Measurements from ENCODE around the gene CABP1.

CABP1 gene

DNA sequence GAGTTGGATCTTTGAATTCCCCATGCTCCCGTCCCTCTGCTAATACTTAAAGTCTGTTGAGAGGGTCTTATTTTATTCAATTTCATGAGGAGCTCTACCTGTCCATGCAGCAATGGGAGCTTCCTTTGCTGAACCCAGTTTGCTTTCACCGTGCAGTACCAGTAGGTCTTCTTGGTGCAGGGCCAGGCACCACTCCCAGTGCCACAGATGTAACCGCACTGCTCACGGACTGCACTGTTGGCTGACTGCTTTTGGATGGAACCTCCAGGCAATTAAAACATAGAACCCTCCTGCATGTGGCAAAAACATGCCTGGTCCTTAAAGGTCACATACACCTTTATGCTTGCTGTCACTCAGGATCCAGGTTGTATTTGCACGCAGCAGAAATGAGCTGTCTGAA lies 9.3 kb upstream of the CABP1 start:
- DNase-seq: no peak

DNA sequence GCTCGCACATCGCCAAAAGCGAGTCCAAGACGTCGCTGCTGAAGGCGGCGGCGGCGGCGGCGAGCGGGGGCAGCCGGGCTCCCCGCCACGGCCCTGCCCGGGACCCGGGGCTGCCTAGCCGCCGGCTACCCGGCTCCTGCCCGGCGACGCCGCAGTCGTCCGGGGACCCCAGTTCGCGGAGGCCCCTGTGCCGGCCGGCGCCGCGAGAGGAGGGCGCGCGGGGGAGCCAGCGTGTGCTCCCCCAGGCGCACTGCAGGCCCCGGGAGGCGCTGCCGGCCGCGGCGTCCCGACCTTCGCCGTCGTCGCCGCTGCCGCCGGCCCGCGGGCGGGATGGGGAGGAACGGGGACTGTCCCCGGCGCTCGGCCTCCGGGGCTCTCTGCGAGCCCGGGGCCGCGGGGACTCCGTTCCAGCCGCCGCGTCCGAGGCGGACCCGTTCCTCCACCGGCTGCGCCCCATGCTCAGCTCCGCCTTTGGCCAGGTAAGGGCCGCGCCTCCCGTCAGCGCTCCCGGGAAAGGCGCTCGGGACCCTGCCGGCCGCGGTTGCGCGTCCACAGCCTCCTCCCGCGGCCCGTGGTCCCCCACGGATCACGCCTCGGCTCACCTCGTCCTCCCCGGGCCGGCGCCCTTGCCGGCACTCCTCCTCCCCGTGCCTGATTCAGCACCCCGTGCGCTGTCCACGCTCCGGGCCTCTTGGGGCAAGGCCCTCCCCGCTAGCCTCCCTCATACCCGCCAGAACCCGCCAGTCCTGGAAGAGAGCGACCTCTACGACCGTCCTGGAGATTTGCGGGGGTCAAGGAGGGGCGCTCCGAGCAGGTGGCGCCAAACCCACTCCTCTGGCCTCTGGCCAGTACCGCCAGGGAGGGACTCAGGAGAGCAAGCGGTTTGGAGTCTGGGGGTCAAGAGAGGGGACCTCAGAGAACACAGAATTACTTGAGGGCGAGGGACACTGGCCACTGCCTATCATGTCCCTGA lies 721 bp downstream of the CABP1 start:
- no peak for DNase-seq

DNA sequence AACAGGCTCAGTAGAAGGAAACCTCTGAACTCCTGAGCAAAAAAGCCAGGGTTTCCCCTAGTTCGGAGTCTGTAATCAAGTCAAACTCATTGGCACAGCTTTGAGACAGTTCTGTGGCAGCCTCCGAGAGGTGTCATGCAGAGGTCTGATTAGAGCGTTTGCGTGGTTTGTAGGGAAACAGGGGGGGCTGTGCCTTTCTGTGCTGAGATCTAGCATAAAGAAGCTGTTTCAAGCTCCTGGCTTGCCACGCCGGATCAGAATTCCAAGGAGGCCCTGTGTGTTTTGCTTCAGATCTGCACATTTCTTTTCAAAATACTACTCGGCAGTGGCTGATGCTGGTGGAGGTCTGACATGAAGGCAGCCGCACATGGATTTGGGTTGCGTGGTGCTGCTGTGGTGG lies 1.7 kb downstream of the CABP1 start:
- no peak for DNase-seq

DNA sequence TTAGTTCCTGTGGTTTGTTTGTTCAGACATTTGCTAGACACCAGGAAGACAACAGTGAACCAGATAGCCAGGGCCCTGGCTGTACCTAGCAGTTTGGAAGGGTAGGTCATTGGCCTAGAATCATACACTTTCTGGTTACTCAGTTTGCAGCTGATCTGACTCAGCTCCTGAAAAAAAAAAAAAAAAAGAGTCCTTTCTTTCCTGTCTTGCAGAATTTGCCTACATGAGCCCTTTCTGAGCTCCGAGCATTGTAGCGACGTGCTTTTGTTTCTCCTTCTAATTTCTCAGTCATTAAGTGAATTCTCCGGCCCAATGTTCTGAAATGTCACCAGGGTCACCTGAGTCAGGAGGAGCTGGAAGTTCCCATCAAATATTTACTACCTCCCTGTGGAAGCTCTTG lies 2.4 kb downstream of the CABP1 start:
- DNase-seq: no peak

DNA sequence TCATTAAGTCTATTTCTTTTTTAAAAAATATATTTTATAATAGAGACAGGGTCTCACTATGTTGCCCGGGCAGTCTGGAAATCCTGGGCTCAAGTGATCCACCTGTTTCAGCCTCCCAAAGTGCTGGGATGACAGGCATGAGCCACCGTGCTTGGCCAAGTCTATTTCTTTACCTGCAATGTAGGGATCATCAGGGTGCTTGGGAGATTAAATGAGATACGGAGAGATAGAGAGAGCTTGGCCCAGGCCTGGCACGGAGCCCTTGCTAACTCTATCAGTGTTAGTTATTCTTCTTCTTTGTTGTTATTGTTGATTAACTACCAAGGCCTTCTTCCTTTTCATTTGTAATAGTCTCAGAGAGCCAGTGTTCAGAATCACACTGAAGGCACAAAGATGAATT lies 3.1 kb downstream of the CABP1 start:
- no peak for DNase-seq

DNA sequence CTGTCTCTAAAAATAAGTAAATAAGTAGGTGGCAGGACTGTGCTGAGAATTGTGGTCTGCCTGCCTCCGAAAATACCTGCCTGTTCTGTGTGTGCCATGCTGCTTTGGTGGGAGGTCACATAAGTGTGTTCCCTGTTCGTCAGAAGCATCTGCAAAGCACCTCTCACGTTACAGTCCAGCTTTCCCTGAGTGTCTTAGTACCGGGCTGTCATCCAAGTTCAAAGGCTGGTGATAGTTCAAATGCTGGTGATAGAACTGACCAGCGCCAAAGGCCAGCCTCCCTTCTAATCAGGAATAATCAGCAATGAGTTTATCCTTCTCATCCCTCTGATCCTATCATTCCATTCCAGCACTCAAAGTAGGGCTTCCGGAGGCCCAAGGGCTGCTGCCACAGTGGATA lies 5.6 kb downstream of the CABP1 start:
- no peak for DNase-seq

DNA sequence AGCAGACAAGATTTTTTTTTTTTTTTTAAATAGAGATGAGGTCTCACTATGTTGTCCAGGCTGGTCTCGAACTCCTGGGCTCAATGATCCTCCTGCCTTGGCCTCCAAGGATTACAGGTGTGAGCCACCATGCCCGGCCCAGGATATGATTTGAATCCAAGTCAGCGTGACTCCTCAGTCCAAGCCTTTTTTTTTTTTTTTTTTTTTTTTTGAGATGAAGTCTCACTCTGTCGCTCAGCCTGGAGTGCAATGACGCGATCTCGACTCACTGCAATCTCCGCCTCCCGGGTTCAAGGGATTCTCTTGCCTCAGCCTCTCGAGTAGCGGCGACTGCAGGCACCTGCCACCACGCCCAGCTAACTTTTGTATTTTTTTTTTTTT lies 6.9 kb downstream of the CABP1 start:
- DNase-seq: no peak

DNA sequence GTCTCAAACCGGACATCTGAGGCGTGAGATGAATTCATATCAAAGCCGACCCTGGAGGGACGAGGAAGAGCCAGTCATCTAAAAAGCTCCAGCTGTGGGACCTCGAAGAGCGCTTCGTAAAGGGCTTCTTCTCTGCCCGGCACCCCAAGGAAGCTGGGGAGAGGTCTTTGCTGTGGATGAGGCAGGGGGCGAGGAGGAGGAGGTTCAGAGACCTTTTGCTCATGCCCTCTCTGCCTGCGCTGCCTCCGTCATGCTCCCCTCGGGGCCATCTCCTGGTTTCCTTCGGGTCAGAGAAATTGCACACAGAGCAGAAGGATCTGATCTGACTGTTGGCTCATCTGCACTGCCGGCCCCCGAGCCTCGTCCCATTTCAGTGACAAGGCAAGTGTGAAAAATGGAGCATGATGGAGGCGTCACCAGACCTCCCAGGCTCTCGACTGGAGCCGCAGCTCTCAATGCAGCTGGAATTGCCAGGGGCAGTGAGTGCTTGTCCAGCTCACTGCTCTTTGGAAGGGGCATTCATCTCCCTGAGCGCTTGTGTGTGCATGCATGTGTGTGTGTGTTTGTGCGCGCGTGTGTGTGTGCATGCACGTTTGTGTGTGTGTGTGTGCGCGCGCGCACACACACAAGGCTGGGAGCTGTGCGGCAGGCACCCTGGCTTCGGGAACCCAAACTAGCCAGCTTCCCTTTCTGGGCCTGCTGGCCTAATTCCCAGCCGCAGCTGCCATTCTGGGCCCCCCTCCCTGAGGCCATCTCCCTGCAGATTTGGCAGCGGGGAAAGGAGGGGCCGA lies 9.2 kb downstream of the CABP1 start:
- no peak for DNase-seq

DNA sequence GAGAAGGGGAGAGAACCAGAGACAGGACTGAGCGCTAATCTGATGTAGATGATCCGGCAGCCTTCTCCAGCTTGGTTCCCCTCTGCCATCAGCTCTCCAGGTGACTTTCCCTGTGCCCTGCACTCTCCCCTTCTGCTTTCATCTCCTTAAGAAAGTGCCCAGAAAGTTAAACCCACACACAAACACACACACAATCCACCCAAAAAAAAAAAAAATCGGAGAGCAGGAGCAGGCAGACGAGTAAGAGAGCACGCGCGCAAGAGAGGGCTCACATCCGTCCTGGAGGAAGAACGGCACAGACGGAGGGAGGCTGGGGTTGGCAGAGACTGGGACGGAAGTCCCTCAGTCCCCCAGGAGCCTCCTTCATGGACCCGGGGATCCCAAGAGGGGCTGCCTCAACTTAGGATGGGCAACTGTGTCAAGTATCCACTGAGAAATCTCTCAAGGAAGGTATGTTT lies 9.8 kb downstream of the CABP1 start:
- no peak for DNase-seq

DNA sequence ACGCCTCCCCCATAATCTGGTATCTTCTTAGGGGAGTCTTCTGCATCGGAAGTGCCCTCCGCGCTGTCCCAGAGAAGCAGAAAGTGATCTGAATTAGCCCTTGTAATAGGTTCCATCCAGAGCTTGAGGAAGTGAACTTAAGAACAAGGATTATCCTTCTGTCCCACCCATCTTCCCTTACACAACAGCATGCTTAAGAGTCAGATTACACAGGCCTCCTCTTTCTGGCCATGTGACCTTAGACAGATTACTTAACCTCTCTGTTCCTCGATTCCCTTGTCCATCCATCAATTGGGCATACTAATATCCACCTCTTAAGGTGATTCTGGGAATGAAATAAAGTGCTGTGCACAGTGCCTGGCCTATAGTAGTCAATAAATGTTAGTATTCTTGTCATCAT lies 11.4 kb downstream of the CABP1 start:
- no peak for DNase-seq

DNA sequence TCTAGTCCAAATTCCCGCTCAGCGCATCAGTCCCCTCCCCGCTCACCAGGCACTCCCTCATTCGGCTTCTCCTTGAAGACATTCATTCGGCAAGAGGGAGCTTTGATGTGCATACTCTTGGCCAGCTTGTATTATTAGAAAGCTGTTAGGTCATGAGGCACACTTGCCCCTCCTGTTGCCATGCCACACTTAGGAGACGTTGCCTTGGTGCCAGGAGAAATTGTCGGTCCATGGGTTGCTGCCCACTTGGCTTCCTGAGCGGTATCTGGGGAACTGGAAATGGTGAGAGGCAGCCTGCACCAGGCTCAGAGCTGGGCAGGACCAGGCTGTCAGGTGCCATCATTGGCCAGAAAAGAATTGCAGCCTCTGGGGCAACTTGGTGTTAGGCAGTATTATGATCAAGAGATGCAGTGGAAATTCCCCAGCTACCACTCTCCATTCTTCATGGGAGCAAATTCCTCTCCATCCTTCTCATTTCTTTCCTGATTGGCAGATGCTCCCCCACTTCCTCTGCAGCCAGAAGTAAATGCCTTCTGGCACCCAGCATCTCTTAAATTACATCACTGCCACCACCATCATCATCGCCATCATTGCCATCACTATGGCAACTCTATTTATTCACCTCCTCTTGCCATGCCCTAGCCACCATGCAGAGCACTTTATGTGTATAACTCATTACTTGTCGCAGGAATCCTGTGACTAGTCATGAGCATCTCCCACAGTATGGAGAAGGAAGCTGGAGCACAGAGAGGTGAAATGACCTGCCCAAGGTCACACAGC lies 12.4 kb downstream of the CABP1 start:
- DNase-seq: no peak

DNA sequence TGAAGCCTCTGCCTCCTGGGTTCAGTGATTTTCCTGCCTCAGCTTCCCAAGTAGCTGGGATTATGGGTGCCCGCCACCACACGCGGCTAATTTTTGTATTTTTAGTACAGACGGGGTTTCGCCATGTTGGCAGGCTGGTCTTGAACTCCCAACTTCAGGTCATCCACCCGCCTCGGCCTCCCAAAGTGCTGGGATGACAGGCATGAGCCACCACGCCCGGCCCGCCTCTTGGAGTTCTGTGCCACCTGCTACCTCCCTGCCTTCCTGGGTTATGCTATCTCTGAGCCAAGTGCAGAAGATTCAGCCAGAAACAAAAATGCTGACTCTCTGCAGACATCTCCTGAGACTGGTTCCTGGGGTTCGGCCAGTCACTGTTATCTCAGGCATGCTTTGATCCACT lies 13.2 kb downstream of the CABP1 start:
- DNase-seq: no peak

DNA sequence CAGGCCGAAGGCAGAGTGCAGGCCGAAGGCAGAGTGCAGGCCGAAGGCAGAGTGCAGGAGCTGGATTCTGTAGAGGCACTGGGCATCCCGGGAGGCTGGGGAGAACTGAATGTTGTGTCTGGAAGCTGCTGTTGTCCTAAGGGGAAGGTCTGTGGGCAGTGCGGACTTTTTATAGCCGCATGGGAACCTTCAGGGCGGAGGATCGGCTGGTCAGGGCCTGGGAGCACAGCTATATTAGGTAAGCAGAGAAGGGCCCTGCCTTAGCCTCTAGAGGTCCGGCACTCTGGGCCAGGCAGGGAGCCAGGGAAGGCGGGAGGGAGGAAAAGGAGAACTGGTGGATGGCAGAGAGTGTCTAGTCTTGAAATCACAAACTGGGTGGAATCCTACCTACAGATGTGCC lies 14.2 kb downstream of the CABP1 start:
- no peak for DNase-seq

DNA sequence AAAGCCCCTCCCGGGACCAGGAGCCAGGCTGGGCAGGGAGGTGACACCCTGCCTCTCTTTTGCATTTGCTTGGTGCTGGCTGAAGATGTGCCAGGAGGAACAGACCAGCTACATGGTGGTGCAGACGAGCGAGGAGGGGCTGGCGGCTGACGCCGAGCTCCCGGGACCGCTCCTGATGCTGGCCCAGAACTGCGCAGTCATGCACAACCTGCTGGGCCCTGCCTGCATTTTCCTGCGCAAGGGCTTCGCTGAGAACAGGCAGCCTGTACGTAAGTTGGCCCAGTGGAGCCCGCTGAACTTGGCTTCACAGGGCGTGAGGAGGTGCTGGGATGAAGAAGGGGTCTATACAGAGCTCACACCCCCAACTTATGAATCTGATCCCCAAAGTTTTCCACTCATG lies 15.6 kb downstream of the CABP1 start:
- DNase-seq: no peak

DNA sequence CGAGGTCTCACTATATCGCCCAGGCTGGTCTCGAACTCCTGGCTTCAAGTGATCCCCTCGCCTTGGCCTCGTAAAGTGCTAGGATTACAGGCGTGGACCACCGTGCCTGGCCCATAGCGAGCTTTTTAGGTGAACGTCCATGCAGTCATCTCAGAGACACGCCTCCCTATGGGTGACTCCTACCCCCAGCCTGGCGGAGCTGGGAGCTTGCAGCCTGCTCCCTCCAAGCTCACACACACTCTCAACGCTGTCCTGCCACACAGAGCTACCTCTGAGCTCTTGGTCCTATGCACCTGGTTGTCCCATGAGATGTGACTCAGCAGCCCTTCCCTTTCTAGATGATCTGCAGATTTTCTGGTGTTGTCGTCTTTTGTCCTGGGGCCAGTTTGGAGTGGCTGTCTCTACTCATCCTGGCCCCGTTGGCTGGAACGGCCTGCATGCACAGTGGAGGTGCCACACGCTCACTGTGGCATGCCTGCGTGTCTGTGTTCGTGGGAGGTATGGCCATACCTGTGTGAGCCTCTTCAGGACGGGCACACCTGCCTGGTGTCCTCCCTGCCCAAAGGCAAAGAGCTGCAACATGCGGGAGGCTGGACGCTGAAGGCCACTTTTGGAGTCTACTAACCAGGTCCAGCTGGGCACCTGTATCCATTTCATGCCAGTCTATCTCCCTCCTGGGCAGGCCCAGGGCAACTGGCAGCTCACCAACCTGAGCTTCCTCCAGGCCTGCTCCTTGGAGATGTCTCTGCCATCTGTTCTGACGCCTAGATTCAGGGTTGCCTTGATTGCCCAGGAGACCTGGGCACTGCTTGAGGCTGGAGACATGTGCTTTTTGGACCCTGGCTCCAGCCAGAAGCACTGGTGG lies 18.1 kb downstream of the CABP1 start:
- DNase-seq: no peak

DNA sequence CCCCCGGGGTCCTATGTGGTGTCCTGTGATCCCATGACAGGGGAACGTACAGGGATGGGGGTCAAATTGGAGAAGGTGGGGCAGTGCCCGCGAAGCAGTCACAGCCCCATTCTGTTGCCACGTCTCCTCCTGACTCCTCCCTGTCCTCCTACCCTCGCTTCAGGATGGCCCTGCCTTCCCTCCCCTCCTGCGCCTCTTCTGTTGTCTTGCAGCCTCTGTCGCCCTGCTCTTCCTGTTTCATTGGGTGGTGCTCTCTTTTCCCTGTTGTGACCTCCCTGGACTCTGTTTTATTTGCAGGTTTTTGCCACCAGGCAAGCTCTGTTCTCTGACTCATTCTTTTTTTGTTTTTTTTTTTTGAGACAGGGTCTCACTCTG lies 18.7 kb downstream of the CABP1 start:
- DNase-seq: no peak

DNA sequence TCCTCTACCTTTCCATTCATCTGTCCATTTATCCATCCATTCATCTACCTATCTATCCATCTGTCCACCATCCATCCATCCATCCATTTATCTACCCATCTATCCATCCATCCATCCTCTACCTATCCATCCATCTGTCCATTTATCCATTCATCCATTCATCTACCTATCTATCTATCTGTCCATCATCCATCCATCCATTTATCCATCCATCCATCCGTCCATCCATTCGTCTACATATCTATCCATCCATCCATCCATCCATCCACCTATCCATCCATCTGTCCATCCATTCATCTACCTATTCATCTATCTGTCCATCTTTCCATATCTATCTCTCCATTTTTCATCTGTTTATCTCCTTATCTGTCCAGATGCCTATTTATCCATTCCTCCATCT lies 21.0 kb downstream of the CABP1 start:
- DNase-seq: no peak

DNA sequence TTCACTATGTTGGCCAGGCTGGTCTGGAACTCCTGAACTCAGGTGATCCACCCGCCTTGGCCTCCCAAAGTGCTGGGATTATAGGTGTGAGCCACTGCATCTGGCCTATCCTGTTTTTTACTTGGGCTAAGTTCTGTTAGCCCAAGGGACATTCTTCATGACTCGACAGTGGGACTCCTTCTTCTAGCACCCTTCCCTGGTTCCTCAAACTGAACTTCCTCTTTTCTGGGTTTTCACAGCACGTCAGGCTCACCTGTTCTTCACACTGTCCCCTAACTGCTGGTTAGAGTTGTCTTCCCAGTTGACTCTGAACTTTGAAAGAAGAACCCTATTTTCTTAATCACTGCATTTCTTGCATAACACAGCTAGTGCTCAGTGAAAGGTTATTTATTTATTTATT lies 22.5 kb downstream of the CABP1 start:
- no peak for DNase-seq

DNA sequence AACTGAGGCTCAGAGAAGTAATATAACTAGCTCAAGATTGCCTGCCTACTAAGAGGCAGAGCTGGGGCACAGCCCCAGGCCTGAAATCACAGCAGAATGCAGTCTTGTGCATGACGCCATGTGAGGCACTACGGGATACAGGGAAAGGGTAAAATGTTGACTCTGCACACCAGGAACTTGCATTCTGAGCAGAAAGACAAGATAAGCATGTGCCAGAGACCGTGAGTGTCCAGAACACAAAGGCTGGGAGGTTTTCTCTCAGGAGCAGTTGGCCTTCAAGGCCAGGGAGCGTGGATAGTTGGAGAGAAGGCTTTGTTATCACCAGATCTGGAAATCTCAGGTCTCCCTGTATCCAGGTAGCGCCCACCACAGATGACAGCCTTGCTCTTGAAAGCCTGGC lies 23.3 kb downstream of the CABP1 start:
- no peak for DNase-seq

DNA sequence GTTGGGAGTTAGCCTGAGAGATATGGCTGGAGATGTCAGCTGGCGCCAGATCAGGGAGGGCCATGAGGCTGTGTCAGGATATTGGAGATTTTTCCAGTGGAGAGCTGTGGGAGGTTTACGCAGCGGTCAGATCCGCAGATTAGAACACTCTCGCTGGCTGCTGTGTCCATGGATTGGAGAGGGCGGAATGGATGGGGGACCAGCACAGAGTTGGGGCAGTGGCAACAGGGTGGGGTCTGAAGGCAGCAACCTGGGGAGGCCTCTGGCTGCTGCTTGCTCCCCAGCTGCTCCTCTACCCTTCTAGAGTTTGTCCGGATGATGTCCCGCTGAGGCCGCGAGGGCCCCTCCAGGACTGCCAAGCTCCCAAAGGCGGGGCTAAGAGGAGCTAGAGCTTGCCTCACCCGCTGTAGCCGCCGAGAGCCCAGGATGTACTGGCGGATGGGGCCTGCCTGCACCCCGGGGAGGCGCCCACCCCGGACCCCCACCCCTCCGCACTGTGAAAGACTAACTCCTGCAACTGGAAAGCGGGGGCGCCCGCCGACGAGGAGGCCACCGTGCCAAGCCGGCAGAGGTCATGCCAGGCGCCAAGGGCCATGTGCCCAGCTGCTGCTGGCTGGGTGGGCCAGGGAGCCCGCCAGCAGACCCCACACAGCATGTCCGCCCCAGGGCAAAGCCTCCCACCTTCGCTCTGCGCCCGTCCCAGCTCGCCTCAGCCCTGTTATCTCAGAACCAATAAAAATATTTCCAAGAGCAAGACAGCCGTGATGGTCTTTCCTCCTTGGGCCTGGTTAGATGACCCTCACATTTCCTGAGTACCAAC lies 26.4 kb downstream of the CABP1 start:
- DNase-seq: no peak

DNA sequence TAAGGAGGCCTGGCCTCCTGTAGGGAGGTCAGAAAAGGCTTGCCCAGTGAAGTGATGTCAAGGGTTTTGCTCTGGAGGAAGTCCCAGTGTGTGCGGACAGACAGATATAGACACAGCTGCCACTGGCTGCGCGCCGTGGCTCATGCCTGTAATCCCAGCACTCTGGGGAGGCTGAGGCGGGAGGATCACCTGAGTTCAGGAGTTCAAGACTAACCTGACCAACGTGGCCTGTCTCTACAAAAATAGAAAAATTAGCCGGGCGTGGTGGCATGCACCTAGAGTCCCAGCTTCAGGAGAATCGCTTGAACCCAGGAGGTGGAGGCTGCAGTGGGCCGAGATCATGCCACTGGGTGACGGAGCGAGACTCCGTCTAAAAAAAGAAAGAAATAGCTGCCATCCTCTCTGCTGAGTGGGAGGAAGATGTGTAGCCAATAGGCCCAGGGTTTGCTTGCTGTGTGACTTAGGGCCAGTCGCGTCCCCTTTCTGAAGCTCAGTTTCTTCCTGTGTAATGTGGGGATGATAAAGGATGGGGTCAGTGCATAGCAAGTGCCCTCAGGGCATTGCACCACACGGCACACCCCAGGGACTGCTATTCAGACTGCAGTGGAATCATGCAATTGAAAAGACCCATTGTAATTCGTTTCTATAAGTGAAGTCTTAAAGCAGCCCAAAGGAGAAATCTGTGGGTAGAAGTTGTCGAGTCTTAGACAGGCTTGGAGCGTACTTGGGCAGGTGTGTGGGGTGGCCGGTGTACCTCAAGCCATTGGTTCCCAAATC lies 27.9 kb downstream of the CABP1 start:
- no peak for DNase-seq
